WTC11 (cell line): ENCODE data around the gene NCS1. TPM values are rescaled to one million over a fixed set of nuclear protein-coding genes. Genes with fewer than 3 reads are reported as not detected.

Source experiments
- ATAC-seq: fragments of 200-7000 bp; cut with Tn5 transposase; 2 replicates; pipeline ENCODE4 v1.10.0; 2021; ENCODE audit warnings: mild to moderate bottlenecking, moderate library complexity
- CTCF ChIA-PET: fragments of 300-600 bp; sonication (Branson Sonifier 250); formaldehyde crosslinking; loops from one replicate; lab custom pipeline; 2021; ENCODE audit warnings: antibody characterized with exemption; lab: Charles Lee
- POLR2A ChIA-PET: fragments of 350-600 bp; sonication (Branson Sonifier 250); formaldehyde crosslinking; loops from one replicate; lab custom pipeline; 2021; ENCODE audit warnings: antibody characterized with exemption; lab: Charles Lee
- DNase-seq: peaks from one replicate; pipeline ENCODE4 v3.0.0; 2021; ENCODE audit warnings: low spot score
- H3K27ac Mint-ChIP-seq: 2 replicates; pipeline ENCODE4 v1.8.0; 2021; ENCODE audit warnings: mixed read lengths
- H3K27me3 Mint-ChIP-seq: 2 replicates; pipeline ENCODE4 v1.8.0; 2021; ENCODE audit warnings: low read depth, mild to moderate bottlenecking, moderate library complexity, mixed read lengths
- H3K36me3 Mint-ChIP-seq: 2 replicates; pipeline ENCODE4 v1.8.0; 2021; ENCODE audit warnings: mixed read lengths
- H3K4me1 Mint-ChIP-seq: 2 replicates; pipeline ENCODE4 v1.8.0; 2022; ENCODE audit warnings: mixed read lengths
- H3K4me3 Mint-ChIP-seq: 2 replicates; pipeline ENCODE4 v1.8.0; 2021; ENCODE audit warnings: mild to moderate bottlenecking, moderate library complexity, mixed read lengths
- H3K9me3 Mint-ChIP-seq: 2 replicates; pipeline ENCODE4 v1.8.0; 2021; ENCODE audit warnings: mixed read lengths
- AFF4 ChIP-seq: sonication (generic); formaldehyde crosslinking; IDR thresholded peaks from 2 replicates; pipeline ENCODE4 v1.8.1; 2023; ENCODE audit warnings: mild to moderate bottlenecking, missing genetic modification reagents, borderline replicate concordance
- ATF1 ChIP-seq: sonication (generic); formaldehyde crosslinking; IDR thresholded peaks from 2 replicates; pipeline ENCODE4 v1.8.1; 2023; ENCODE audit warnings: mild to moderate bottlenecking, moderate library complexity, missing genetic modification reagents
- ELF4 ChIP-seq: sonication (generic); formaldehyde crosslinking; IDR thresholded peaks from 2 replicates; pipeline ENCODE4 v1.8.1; 2022; ENCODE audit warnings: low read depth, mild to moderate bottlenecking, moderate library complexity, missing genetic modification reagents
- EMX1 ChIP-seq: fragments of 250-450 bp; sonication (Bioruptor Pico); IDR thresholded peaks from 2 replicates; pipeline ENCODE4 v1.8.0; 2021; ENCODE audit warnings: mild to moderate bottlenecking
- ERG ChIP-seq: fragments of 250-450 bp; sonication (Bioruptor Pico); IDR thresholded peaks from 2 replicates; pipeline ENCODE4 v1.8.0; 2021; ENCODE audit warnings: mild to moderate bottlenecking
- FOXJ3 ChIP-seq: sonication (generic); formaldehyde crosslinking; IDR thresholded peaks from 2 replicates; pipeline ENCODE4 v1.9.0; 2021; ENCODE audit warnings: missing genetic modification reagents, mild to moderate bottlenecking, borderline replicate concordance
- FOXP4 ChIP-seq: sonication (generic); formaldehyde crosslinking; IDR thresholded peaks from 2 replicates; pipeline ENCODE4 v1.8.0; 2022; ENCODE audit warnings: mild to moderate bottlenecking, missing genetic modification reagents
- GTF2I ChIP-seq: fragments of 250-450 bp; sonication (Bioruptor Pico); conservative IDR thresholded peaks from 2 replicates; pipeline ENCODE4 v1.4.0; 2021; ENCODE audit warnings: mild to moderate bottlenecking
- IRF1 ChIP-seq: sonication (generic); formaldehyde crosslinking; IDR thresholded peaks from 2 replicates; pipeline ENCODE4 v1.8.0; 2023; ENCODE audit warnings: missing genetic modification reagents
- IRF2 ChIP-seq: sonication (generic); formaldehyde crosslinking; IDR thresholded peaks from 2 replicates; pipeline ENCODE4 v1.8.0; 2022; ENCODE audit warnings: low read depth, missing genetic modification reagents, borderline replicate concordance
- JAZF1 ChIP-seq: fragments of 250-450 bp; sonication (Bioruptor Pico); IDR thresholded peaks from 2 replicates; pipeline ENCODE4 v1.9.0; 2021; ENCODE audit warnings: moderate library complexity, mild to moderate bottlenecking, inconsistent platforms
- KAT7 ChIP-seq: sonication (generic); formaldehyde crosslinking; IDR thresholded peaks from 2 replicates; pipeline ENCODE4 v1.8.1; 2023; ENCODE audit warnings: missing genetic modification reagents, mild to moderate bottlenecking, borderline replicate concordance
- NFE2L1 ChIP-seq: sonication (generic); formaldehyde crosslinking; IDR thresholded peaks from 2 replicates; pipeline ENCODE4 v1.8.1; 2023; ENCODE audit warnings: missing genetic modification reagents
- NFYB ChIP-seq: sonication (generic); formaldehyde crosslinking; conservative IDR thresholded peaks from 2 replicates; pipeline ENCODE4 v1.8.0; 2022; ENCODE audit warnings: low read depth, missing genetic modification reagents
- PREB ChIP-seq: sonication (generic); formaldehyde crosslinking; IDR thresholded peaks from 2 replicates; pipeline ENCODE4 v1.8.1; 2022; ENCODE audit warnings: mild to moderate bottlenecking, missing genetic modification reagents, moderate library complexity, borderline replicate concordance
- PRRX2 ChIP-seq: fragments of 250-450 bp; sonication (Bioruptor Pico); IDR thresholded peaks from 2 replicates; pipeline ENCODE4 v1.8.0; 2021; ENCODE audit warnings: mild to moderate bottlenecking
- TEAD1 ChIP-seq: sonication (generic); formaldehyde crosslinking; IDR thresholded peaks from 2 replicates; pipeline ENCODE4 v1.8.0; 2022; ENCODE audit warnings: mild to moderate bottlenecking, missing genetic modification reagents
- TP53 ChIP-seq: sonication (generic); formaldehyde crosslinking; IDR thresholded peaks from 2 replicates; pipeline ENCODE4 v1.8.1; 2023; ENCODE audit warnings: mild to moderate bottlenecking, missing genetic modification reagents
- ZMAT4 ChIP-seq: fragments of 250-450 bp; sonication (Bioruptor Pico); IDR thresholded peaks from 2 replicates; pipeline ENCODE4 v1.9.0; 2021; ENCODE audit warnings: mild to moderate bottlenecking
- ZNF263 ChIP-seq: sonication (generic); formaldehyde crosslinking; IDR thresholded peaks from 2 replicates; pipeline ENCODE4 v1.8.1; 2022; ENCODE audit warnings: low read depth, mild to moderate bottlenecking, moderate library complexity, missing genetic modification reagents
- total RNA-seq: library from RNA; stranded (reverse); gene quantifications from 3 replicates; pipeline ENCODE4 v1.2.3, GENCODE V29; 2021

Gene NCS1
- total RNA-seq, 1 experiment from 2014 or later, result 32.4 TPM

- Mint-ChIP-seq H3K9me3 (no peaks in the 10 kb centered on the region), H3K36me3 (peaks cover 16% of the 10 kb centered on the region), H3K4me1 (peaks cover 37% of the 10 kb centered on the region), H3K27ac (peak overlapping the region; percentile 45; the same call in 1 of the 2 replicates), H3K4me3 (no peak overlapping the region), H3K27me3 (no peaks in the 10 kb centered on the region)
- ChIA-PET POLR2A (no interaction called here), CTCF (no interaction called here)
- ATAC-seq (peak; percentile 67), DNase-seq (peak; percentile 49)
- TF ChIP-seq NFE2L1, result 0 out of 2 replicates have a peak, but pooled peaks have one; percentile 43
- TF ChIP-seq ZNF263 (CRISPR knock-in tag), result peak; percentile 80; the same call in 1 of the 2 replicates
- no peak for TF ChIP-seq TP53 (CRISPR knock-in tag)
Observed at GRCh38 chr9:130138171-130138653, 34.0 kb upstream of the NCS1 start.

- H3K27me3 Mint-ChIP-seq, result no peaks in the 10 kb centered on the region
- DNase-seq, result no peak
- H3K36me3 Mint-ChIP-seq, result peaks cover 16% of the 10 kb centered on the region
- peak overlapping the region; percentile 80; the same call in 1 of the 2 replicates for H3K27ac Mint-ChIP-seq
- ChIA-PET CTCF (no interaction called here), POLR2A (no interaction called here)
- H3K4me3 Mint-ChIP-seq, result no peak overlapping the region
- no peak for ATAC-seq
- TF ChIP-seq FOXJ3 (CRISPR knock-in tag) (no peak), ELF4 (CRISPR knock-in tag) (no peak), EMX1 (CRISPR knock-in tag) (no peak), NFYB (CRISPR knock-in tag) (no peak), ATF1 (CRISPR knock-in tag) (no peak), FOXP4 (CRISPR knock-in tag) (no peak), IRF1 (CRISPR knock-in tag) (no peak), KAT7 (CRISPR knock-in tag) (no peak)
- peaks cover 43% of the 10 kb centered on the region for H3K4me1 Mint-ChIP-seq
- H3K9me3 Mint-ChIP-seq, result no peaks in the 10 kb centered on the region
Observed at GRCh38 chr9:130138791-130139190, 33.4 kb upstream of the NCS1 start.

- H3K9me3 Mint-ChIP-seq, result no peaks in the 10 kb centered on the region
- H3K4me3 Mint-ChIP-seq, result no peak overlapping the region
- H3K27me3 Mint-ChIP-seq, result no peaks in the 10 kb centered on the region
- ChIA-PET POLR2A (no interaction called here), CTCF (no interaction called here)
- peaks cover 46% of the 10 kb centered on the region for H3K4me1 Mint-ChIP-seq
- TF ChIP-seq IRF2 (no peak), JAZF1 (CRISPR knock-in tag) (no peak), PRRX2 (CRISPR knock-in tag) (no peak), GTF2I (CRISPR knock-in tag) (no peak), ERG (CRISPR knock-in tag) (no peak)
- no peak overlapping the region for H3K27ac Mint-ChIP-seq
- ATAC-seq (no peak), DNase-seq (no peak)
- peaks cover 16% of the 10 kb centered on the region for H3K36me3 Mint-ChIP-seq
Observed at GRCh38 chr9:130139251-130139650, 33.0 kb upstream of the NCS1 start.

- ATAC-seq (no peak), DNase-seq (no peak)
- peaks cover 46% of the 10 kb centered on the region for H3K4me1 Mint-ChIP-seq
- no peak overlapping the region for H3K4me3 Mint-ChIP-seq
- ChIA-PET POLR2A (no interaction called here), CTCF (no interaction called here)
- peaks cover 9% of the 10 kb centered on the region for H3K36me3 Mint-ChIP-seq
- no peaks in the 10 kb centered on the region for H3K27me3 Mint-ChIP-seq
- H3K27ac Mint-ChIP-seq, result no peak overlapping the region
- H3K9me3 Mint-ChIP-seq, result no peaks in the 10 kb centered on the region
- TF ChIP-seq ZMAT4 (CRISPR knock-in tag) (no peak), PREB (CRISPR knock-in tag) (no peak), AFF4 (no peak), ELF4 (CRISPR knock-in tag) (no peak), TEAD1 (CRISPR knock-in tag) (no peak)
Observed at GRCh38 chr9:130140706-130141105, 31.5 kb upstream of the NCS1 start.
